Hematopoietic multipotent progenitor cell treated with erythropoietin and hydrocortisone succinate and interleukin-3 and kit ligand, for 17 days (in vitro differentiated cells): ENCODE data around the gene PLEKHG4.
A peak's percentile ranks its signal among the peaks of the same experiment; 100 is the strongest.

Experiments used
- DNase-seq: peaks from one replicate; pipeline ENCODE4 v3.0.0-alpha.2; 2015; ENCODE audit warnings: low spot score

Gene PLEKHG4

GRCh38 chr16:67284699-67285646 lies 5.6 kb downstream of the PLEKHG4 start:
- DNase-seq, result peak; percentile 32

DNA sequence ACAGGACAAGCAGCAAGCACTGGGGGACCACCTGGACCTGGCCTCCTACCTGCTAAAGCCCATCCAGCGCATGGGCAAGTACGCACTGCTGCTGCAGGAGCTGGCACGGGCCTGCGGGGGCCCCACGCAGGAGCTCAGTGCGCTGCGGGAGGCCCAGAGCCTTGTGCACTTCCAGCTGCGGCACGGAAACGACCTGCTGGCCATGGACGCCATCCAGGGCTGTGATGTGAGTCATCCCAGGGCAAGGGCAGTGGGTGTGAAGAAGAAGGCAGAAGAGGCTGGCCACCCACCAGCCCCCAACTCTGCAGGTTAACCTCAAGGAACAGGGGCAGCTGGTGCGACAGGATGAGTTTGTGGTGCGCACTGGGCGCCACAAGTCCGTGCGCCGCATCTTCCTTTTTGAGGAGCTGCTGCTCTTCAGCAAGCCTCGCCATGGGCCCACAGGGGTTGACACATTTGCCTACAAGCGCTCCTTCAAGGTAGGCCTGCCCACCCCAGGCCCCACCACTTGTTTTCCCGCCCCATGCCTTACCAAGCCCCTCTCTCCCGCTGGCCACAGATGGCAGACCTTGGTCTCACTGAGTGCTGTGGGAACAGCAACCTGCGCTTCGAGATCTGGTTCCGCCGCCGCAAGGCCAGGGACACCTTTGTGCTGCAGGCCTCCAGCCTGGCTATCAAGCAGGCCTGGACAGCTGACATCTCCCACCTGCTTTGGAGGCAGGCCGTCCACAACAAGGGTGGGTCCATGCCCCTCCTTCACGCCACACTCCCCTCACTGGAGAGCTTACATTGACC lies 7.3 kb downstream of the PLEKHG4 start:
- no peak for DNase-seq

- no peak for DNase-seq
Measured at GRCh38 chr16:67287960-67288359, 8.6 kb downstream of the PLEKHG4 start.

DNA sequence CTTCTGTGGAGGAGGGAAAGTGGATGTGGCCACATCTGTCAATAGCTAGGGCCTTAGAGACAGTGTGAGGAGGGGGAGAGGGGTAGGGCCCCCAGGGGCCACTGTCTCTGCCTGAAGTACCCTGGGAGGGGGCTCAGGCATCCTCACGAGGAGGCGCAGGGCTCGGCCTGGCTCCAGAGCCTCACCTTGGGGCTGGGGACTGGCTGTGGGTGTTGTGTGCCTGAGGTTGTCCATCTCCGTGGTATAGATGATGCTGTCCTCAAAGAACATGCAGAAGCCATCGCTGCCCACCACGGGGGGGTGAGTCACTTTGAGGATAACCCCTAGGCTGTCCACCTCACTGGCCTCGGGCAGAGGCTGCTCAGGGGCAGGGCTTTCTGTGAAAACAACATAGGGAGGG lies 12.1 kb downstream of the PLEKHG4 start:
- DNase-seq, result no peak

- DNase-seq, result no peak
Measured at GRCh38 chr16:67294171-67294757, 14.9 kb downstream of the PLEKHG4 start.

GRCh38 chr16:67294938-67295361 lies 15.6 kb downstream of the PLEKHG4 start:
- no peak for DNase-seq

- DNase-seq, result no peak
Measured at GRCh38 chr16:67296420-67296819, 17.1 kb downstream of the PLEKHG4 start.

DNA sequence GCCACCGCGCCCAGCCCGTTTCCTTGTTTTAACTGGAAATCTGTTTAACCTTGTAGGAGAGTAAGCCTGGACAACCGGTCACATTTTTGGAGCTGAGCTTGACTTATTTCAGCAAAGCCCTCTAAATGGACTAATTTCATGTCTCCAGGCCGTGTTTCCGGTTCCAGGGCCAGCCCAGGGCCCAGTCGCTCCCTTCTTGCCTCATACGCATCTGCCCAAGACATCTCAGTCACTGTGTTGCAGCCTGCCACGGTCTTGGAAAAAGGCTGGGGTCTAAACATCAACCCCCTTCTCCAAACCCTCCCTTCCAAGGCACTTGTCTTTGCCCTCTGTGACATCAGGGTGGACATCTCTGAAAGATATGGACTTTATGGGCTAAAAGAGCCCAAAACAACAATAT lies 18.9 kb downstream of the PLEKHG4 start:
- no peak for DNase-seq

- DNase-seq, result no peak
Measured at GRCh38 chr16:67299269-67299668, 19.9 kb downstream of the PLEKHG4 start.

GRCh38 chr16:67301080-67301782 lies 21.9 kb downstream of the PLEKHG4 start:
- DNase-seq, result no peak

DNA sequence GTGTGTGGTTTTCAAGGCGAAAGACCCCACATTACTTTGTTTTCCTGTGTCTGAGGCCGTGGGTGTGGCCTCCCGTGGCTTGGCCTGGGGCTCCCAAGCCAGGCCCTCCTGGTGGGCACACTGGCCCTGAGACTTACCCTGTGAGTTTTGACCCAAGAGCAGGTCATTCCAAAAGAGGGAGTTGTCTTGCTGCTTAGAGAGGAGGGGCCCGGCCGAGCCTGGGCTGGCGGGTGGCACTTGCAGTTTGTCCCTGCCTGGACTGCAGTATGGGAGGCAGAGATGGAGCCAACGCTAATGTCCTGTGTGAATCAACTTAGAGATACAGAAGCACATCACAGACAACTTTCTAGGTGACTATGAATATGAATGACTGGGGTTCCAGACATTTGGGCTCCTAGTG lies 22.7 kb downstream of the PLEKHG4 start:
- no peak for DNase-seq

DNA sequence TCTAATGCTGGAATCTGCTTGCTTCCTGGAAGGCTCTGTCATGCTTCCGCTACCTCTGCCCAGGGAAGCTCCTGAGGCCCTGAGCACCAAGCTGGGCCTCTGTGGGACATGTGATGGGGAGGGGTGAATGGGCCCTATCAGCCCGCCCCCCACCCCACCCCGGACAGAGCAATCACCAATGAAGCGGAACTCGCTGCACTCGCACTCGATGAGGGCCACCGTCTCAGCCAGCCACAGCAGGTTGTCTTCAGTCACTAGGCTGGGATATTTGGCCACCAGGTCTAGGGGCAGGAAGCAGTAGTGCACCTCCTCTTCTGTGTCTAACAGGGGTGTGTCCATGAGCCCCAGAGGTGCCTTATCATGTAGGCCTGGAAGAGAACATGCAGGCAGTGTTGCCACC lies 23.6 kb downstream of the PLEKHG4 start:
- no peak for DNase-seq

DNA sequence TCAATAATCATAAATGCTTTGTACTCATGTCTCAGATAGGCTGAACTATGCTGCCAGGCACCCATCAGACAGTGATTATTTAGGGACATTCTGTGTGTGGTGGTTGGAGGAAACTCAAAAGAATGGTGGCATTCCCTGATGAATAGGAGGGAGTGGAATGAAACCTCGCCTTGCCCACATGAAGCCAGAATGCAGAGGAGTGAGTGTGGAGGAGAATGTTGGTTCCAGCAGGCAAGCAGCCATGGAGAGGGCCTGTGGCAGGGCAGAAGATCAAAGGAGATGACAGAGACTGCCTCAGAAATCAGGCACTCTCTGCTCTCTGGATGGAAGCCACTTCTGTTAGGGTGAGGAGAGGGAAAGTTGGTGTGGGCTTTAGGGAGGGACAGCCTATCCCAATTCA lies 24.7 kb downstream of the PLEKHG4 start:
- DNase-seq, result no peak

DNA sequence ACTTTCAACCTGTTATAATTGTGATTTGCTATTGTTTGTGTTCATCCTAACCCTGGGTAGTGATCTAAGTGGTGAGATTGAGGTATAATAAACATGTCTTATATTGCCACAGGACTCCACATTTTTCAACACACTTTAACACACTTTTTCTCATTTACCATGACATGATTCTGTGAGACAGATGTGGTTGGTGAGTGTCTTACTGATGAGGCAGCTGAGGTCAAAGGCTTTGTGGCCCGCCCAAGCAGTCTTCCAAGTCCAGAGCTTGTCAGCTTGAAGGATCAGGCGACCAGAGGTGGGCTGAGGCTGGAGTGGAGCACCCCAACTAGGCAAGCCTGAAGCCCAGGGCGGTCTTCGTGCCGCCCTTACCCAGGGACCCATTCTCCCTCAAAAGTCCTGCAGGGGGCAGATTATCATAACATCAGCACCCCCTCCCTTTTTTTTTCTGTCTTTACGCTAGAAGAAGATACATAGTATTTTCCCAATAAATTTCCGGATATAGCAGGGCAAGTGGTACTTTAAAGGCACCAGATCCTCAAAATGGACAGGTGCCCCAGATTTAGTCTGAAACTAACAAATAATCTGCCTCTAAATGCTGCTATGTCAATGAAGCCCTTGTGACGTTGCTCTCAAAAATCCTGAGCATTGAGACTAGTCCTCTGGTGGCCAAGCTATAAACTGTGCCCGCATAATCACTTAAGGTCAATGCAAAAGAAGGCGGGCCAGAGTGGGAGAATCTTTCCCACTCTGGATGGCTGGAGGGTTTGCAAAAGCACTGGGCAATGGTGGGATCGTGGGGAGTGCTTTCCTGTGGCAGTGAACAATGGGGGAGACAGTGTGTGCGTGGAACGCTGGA lies 26.1 kb downstream of the PLEKHG4 start:
- no peak for DNase-seq

GRCh38 chr16:67310561-67310960 lies 31.2 kb downstream of the PLEKHG4 start:
- DNase-seq, result no peak

GRCh38 chr16:67311607-67312488 lies 32.5 kb downstream of the PLEKHG4 start:
- DNase-seq, result no peak

DNA sequence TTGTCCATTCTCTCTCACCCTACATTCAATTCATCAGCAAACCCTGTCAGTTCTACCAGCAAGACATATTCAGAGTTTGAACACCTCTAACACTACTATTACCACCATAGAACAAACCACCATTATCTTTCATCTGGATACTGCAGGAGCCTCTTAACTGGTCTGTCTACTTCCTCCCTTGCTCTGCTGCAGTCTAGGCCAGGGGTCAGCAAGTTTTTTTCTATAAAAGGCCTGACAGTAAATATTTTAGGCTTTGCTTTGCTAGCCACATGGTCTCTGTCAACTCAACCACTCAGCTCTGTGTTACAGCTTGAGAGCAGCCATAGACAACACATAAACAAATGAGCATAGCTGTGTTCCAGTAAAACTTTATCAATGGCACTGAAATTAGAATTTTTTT lies 33.4 kb downstream of the PLEKHG4 start:
- no peak for DNase-seq

DNA sequence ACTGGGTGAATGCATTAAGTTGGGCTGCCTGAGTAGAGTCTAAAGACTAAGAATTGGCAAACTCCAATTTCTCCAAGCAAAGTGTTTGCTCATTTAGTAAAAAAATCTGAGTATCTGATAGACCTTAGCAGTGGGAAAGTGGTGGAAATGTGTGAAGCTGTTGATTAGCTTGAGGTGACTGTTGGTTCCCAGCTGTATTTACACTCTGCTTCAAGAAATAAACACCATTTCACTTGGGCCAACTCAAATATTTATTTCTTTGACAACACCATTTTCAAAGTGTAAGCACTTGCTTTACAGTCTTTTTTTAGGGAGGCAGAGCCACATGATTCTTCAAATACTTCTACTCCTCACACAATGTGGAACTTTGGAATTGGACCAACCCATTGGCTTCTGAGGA lies 38.5 kb downstream of the PLEKHG4 start:
- no peak for DNase-seq

- DNase-seq, result no peak
Measured at GRCh38 chr16:67326115-67326471, 46.8 kb downstream of the PLEKHG4 start.
